HG02852 (cell line): Measurements from ENCODE around the gene BTBD17.

Experiments used
- ATAC-seq: cut with Tn5 transposase; IDR thresholded peaks from one replicate; pipeline ENCODE4 v1.9.1; 2021; ENCODE audit warnings: mild to moderate bottlenecking, moderate library complexity; ENCODE audit not compliant: unreplicated experiment

The BTBD17 gene

DNA sequence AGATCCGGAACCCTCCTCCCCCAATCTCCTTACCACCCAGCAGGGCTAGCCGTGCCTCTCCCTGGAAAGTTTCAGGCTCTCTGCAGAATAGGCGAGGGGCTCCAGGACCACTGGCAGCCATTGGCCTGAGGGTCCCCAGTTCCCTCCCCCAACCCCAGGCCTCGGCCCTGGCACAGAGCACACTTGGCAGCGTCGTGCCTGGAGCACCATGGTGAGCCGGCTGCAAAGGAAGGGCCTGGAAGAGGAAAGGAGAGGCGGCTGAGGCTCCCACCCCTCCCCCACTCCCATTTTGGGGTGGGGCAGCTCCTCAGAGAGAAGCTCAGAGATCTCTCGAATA is 369 bp upstream of the BTBD17 start:
- ATAC-seq, result no peak

DNA sequence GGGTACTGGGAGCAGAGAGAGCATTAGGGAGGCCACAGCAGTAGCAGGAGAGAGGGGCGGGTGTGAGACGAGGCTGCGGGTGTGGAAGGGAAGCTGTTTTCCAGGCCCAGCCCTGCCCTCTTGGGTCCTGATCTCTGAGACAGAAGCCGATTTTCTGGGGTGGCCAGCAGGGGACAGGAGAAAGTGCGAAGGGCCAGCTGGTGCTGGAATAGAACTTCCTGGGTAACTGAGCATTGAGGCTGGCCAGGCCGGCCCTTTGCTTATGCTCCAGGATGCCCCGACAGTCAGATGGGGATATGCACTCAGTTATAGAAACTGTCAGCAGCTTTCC is 804 bp downstream of the BTBD17 start:
- no peak for ATAC-seq

GRCh38 chr17:74359916-74360315 is 1.8 kb downstream of the BTBD17 start:
- no peak for ATAC-seq

- ATAC-seq, result no peak
Measured at GRCh38 chr17:74358697-74359096, 3.0 kb downstream of the BTBD17 start.

GRCh38 chr17:74357466-74357809 is 4.2 kb downstream of the BTBD17 start:
- no peak for ATAC-seq

- ATAC-seq, result no peak
Measured at GRCh38 chr17:74356646-74357465, 4.8 kb downstream of the BTBD17 start.

DNA sequence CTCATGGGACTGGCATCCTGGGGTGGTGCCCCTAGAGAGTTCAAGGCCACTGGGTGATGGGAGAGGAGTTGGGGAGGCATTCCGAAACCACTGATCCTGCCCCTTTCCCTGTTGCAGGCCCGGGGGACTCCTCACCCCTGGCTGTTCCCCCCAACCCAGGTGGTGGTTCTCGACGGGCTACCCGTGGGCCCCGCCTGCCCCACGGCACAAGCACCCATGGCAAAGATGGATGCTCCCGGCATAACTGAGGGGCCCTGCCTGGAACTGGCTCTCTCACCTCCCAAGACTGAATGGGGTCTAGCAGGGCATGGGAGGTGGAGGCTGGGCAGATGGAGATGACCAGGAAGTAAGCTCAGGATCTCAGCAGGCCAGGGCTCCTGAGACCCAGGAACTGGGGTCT is 6.6 kb downstream of the BTBD17 start:
- no peak for ATAC-seq

DNA sequence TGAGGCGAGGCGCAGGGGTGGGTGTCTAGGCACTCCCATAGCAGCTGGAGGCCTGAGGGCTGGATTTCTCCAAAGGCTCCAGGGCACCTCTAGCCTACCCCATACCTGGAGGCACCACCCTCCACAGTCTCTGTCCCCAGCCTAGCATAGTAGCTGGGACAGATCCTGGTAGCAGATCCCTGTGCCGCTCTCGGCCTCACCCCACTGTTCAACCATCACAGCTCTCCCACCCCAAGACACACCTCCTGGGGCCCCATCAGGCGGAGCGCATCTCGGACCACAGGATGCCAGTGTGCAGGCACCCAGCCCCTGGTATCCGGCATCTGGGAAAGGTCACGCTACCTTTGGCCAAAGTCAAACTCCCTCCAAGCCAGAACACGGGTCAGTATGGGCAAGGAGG is 7.1 kb downstream of the BTBD17 start:
- no peak for ATAC-seq

GRCh38 chr17:74354123-74354522 is 7.5 kb downstream of the BTBD17 start:
- no peak for ATAC-seq

- no peak for ATAC-seq
Measured at GRCh38 chr17:74353446-74354060, 8.1 kb downstream of the BTBD17 start.

DNA sequence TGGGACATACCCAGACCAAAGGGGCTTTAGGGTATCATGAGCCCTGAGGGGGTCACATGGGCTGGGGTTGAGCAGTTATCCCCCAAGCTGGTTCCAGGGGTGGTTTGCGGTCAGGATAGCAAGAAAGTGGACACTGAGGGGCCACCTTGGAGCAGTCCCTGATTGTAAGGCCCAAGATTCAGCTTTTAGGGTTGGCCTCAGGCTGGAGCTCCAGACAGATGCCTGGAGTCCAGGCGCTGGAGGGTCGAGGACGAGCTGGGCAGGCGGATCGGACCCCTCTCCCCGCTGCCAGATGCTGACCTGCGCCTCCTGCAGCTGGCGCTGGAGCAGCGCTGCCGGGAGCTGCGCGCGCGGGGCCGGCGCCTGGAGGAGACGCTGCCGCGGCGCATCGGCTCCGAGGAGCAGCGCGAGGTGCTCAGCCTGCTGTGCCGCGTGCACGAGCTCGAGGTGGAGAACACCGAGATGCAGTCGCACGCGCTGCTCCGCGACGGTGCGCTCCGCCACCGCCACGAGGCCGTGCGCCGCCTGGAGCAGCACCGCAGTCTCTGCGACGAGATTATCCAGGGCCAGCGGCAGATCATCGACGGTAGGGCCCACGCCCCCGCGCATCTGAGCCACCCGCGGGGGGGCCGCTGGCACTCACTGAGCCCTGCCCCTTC is 10.0 kb downstream of the BTBD17 start:
- no peak for ATAC-seq

GRCh38 chr17:74350486-74350885 is 11.2 kb downstream of the BTBD17 start:
- no peak for ATAC-seq

GRCh38 chr17:74349120-74349519 is 12.5 kb downstream of the BTBD17 start:
- no peak for ATAC-seq

DNA sequence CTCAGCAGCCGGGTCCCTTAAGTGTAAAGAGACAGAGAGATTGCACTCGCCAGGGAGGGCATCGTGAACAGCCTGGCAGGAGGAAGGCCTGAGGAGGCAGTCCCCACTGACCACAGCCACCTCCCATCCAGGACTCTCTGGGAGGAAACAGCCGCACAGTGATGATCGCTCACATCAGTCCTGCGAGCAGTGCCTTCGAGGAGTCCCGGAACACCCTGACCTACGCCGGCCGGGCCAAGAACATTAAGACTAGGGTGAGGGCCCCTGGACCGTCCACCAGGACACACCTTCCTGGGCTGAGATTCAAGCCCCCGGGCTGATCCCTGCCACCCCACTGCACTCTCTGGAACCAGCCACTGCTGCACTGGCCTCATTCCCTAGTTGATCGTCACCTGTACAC is 14.0 kb downstream of the BTBD17 start:
- ATAC-seq, result no peak

- ATAC-seq, result no peak
Measured at GRCh38 chr17:74345433-74346241, 16.0 kb downstream of the BTBD17 start.

- ATAC-seq, result no peak
Measured at GRCh38 chr17:74344658-74345057, 17.0 kb downstream of the BTBD17 start.

DNA sequence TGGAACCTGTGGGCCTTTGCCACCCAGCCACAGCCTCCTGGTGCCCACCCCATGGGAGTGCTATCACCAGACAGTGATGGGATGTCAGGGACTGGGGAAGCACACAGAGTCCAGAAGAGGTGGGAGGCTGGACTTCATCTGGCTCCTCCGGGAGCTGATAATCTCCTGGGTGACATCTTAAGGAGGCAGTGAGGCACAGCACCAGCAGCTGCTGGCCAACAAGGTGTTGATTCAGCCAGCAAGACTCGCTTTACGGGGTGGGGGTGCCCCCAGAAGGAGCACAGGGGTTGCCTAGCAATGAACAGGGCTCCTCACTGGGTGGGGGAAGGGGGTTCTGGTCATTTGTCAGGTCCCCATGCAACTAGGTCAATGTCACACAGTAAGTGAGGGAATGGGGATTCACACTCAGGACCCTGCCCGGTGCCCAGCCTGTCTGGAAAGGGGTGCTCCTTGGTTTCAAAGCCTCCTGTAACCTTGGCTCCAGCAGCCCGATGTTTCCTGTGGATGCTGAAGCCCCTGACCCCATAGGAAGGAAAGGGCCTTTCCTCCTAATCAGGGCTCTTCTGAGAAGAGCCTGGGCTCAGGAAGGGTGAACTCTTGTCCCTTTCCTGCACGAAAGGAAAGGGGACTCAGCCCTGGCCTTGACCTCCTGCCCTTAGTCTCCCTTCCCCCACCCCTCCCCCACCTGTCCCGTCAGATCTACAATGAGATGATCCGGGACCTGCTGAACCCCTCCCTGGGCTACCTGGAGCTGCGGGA is 18.0 kb downstream of the BTBD17 start:
- ATAC-seq, result no peak

- no peak for ATAC-seq
Measured at GRCh38 chr17:74343121-74343520, 18.5 kb downstream of the BTBD17 start.

- no peak for ATAC-seq
Measured at GRCh38 chr17:74342224-74342623, 19.4 kb downstream of the BTBD17 start.

GRCh38 chr17:74340470-74341023 is 21.1 kb downstream of the BTBD17 start:
- no peak for ATAC-seq
